ENCODE measurements around the gene OR13H1. TPM values are rescaled to one million over a fixed set of nuclear protein-coding genes. Genes with fewer than 3 reads are reported as not detected.
"Not testable (repeated sequence)": the region's sequence is repeated elsewhere in the genome, so short reads cannot be mapped to it uniquely, and the experiment has no call there.

Gene OR13H1, protein sequence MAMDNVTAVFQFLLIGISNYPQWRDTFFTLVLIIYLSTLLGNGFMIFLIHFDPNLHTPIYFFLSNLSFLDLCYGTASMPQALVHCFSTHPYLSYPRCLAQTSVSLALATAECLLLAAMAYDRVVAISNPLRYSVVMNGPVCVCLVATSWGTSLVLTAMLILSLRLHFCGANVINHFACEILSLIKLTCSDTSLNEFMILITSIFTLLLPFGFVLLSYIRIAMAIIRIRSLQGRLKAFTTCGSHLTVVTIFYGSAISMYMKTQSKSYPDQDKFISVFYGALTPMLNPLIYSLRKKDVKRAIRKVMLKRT
- not detected for total RNA-seq

DNA sequence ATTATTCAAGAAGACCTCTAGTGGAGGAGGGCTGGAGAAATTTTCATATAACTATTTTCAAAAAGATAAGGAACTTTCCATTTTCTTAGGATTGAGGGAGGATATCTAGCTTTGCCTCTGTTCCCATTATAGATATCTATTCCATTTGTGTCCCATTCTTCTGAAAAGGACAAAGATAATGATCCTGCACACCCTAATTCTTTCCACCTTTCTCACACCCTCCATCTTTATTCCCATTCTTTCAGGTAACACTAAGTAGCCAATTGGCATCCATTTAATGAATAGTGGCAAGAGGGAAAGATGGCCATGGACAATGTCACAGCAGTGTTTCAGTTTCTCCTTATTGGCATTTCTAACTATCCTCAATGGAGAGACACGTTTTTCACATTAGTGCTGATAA, at the start of gene OR13H1:
OR13H1 (plus strand) TSS at position 301 of the 400 bp plus-strand sequence; CDS start at position 301, 0 bp downstream.
- no peaks in the 10 kb centered on the region for H3K27me3 ChIP-seq
- no peaks in the 10 kb centered on the region for H3K4me1 ChIP-seq
- TF ChIP-seq, protein P1, sequence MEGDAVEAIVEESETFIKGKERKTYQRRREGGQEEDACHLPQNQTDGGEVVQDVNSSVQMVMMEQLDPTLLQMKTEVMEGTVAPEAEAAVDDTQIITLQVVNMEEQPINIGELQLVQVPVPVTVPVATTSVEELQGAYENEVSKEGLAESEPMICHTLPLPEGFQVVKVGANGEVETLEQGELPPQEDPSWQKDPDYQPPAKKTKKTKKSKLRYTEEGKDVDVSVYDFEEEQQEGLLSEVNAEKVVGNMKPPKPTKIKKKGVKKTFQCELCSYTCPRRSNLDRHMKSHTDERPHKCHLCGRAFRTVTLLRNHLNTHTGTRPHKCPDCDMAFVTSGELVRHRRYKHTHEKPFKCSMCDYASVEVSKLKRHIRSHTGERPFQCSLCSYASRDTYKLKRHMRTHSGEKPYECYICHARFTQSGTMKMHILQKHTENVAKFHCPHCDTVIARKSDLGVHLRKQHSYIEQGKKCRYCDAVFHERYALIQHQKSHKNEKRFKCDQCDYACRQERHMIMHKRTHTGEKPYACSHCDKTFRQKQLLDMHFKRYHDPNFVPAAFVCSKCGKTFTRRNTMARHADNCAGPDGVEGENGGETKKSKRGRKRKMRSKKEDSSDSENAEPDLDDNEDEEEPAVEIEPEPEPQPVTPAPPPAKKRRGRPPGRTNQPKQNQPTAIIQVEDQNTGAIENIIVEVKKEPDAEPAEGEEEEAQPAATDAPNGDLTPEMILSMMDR (IDR thresholded peaks at IDR 0.05): no peak
- no peak within 1 kb of the TSS for H3K4me3 ChIP-seq
- no peaks in the 10 kb centered on the region for H3K36me3 ChIP-seq
- H3K9me3 ChIP-seq: no peaks in the 10 kb centered on the region
- no peak for DNase-seq (ENCODE audit: low spot score)
- no peak within 1 kb of the TSS for H3K27ac ChIP-seq

DNA sequence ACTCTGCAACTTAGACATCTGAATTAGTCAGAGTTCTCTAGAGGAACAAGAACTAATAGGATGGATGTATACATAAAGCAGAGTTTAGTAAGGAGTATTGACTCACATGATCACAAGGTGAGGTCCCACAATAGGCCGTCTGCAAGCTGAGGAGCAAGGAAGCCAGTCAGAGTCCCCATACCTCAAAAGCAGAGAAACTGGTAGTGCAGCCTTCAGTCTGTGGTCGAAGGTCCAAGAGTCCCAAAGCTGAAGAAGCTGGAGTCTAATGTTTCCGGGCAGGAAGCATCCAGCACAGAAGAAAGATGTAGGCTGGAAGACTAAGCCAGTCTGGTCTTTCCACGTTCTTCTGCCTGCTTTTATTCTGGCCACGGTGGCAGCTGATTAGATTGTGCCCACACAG, 42.3 kb upstream of the OR13H1 start:
- H3K9me3 ChIP-seq; H3K4me3 ChIP-seq; H3K27me3 ChIP-seq; H3K4me1 ChIP-seq; DNase-seq (ENCODE audit: low spot score); H3K36me3 ChIP-seq; H3K27ac ChIP-seq: not testable (repeated sequence)

DNA sequence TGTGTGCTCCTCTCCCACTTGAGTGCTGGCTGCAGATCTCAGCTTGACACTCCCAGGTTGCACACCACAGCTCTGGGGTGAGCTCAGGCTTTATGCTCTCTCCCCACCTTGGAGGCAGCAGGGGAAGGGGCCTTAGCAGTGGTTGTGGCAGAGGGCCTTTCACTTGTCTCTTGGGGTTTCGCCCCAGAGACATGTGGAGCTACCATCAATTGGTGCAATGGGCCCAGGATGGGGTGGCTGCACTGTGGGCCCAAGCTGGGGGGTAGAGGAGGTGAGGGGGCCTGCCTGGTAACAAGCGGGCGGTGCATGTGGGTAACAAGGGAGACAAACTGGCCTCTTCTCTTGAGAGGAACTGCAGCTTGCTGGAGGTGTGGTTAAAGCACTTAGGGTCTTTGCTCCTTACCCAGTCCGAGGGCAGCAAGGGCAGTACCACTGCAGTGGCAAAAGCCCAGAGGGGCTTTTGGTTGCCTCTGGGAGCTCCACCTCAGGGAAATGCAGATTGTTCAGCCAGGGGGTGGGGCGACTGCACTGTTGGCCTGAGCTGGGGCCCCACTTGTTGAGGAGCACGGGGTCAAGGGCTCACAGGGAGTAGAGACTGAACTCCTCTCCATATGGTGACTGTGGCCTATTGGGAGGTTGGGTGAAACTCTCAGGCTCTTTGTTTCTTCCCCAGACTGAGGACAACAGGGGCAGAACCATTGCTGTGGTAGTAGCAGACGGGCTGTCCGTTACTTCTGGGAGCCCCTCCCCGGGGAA, 30.5 kb upstream of the OR13H1 start:
- no peak for DNase-seq (ENCODE audit: low spot score)
- H3K4me3 ChIP-seq: no peak overlapping the region
- H3K27ac ChIP-seq: no peak overlapping the region
- H3K4me1 ChIP-seq: no peaks in the 10 kb centered on the region
- TF ChIP-seq, protein P1 (IDR thresholded peaks at IDR 0.05): no peak
- H3K36me3 ChIP-seq: no peaks in the 10 kb centered on the region
- H3K27me3 ChIP-seq: no peaks in the 10 kb centered on the region
- H3K9me3 ChIP-seq: peaks cover 0 to 10% of the 10 kb centered on the region in 2 donors

DNA sequence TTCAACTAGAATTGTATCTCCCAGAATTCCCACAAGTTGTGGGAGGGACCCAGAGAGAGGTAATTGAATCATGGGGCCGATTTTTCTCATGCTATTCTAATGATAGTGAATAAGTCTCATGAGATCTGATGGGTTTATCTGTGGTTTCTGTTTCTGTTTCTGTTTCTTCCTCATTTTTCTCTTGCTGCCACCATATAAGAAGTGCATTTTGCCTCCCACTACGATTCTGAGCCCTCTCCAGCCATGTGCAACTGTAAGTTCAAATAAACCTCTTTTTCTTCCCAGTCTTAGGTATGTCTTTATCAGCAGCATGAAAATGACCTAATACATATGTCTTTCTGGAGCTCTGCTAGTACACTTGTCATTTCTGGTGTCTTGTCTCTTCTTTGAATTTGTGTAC, 22.1 kb upstream of the OR13H1 start:
- no peak for DNase-seq (ENCODE audit: low spot score)
- TF ChIP-seq, protein P1 (IDR thresholded peaks at IDR 0.05): no peak
- Histone ChIP-seq H3K9me3 (peaks cover 0 to 10% of the 10 kb centered on the region in 2 donors), H3K27me3 (no peaks in the 10 kb centered on the region), H3K4me1 (no peaks in the 10 kb centered on the region), H3K36me3 (no peaks in the 10 kb centered on the region), H3K27ac (no peak overlapping the region), H3K4me3 (no peak overlapping the region)

DNA sequence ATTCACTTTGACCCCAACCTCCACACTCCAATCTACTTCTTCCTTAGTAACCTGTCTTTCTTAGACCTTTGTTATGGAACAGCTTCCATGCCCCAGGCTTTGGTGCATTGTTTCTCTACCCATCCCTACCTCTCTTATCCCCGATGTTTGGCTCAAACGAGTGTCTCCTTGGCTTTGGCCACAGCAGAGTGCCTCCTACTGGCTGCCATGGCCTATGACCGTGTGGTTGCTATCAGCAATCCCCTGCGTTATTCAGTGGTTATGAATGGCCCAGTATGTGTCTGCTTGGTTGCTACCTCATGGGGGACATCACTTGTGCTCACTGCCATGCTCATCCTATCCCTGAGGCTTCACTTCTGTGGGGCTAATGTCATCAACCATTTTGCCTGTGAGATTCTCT, 344 bp downstream of the OR13H1 start:
- no peaks in the 10 kb centered on the region for H3K9me3 ChIP-seq
- H3K4me3 ChIP-seq: no peak overlapping the region
- DNase-seq (ENCODE audit: low spot score): no peak
- no peaks in the 10 kb centered on the region for H3K36me3 ChIP-seq
- TF ChIP-seq, protein P1 (IDR thresholded peaks at IDR 0.05): no peak
- H3K27ac ChIP-seq: no peak overlapping the region
- H3K4me1 ChIP-seq: no peaks in the 10 kb centered on the region
- no peaks in the 10 kb centered on the region for H3K27me3 ChIP-seq

DNA sequence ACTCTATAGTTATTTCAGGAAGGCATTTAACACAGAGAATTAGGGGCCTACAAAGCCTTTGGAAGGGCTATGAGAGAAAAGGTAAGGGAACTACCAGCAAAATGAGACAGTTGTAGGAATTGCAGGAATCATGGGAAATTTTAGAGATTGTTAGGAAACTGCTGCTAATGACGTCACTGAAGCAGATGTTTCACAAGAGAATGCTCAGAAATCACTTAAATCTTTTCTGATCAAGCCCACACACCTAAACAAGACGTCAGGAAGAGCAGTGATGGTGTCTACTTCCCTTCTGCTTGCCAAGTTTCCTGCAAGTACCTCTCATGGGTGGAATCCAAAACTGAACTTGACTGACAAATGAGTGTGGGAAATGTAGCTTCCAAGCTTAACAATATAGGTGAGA, 5.1 kb downstream of the OR13H1 start:
- Histone ChIP-seq H3K36me3 (no peaks in the 10 kb centered on the region), H3K9me3 (no peaks in the 10 kb centered on the region), H3K4me3 (no peak overlapping the region), H3K4me1 (no peaks in the 10 kb centered on the region), H3K27me3 (no peaks in the 10 kb centered on the region), H3K27ac (no peak overlapping the region)
- TF ChIP-seq, protein P1 (IDR thresholded peaks at IDR 0.05): no peak
- no peak for DNase-seq (ENCODE audit: low spot score)

DNA sequence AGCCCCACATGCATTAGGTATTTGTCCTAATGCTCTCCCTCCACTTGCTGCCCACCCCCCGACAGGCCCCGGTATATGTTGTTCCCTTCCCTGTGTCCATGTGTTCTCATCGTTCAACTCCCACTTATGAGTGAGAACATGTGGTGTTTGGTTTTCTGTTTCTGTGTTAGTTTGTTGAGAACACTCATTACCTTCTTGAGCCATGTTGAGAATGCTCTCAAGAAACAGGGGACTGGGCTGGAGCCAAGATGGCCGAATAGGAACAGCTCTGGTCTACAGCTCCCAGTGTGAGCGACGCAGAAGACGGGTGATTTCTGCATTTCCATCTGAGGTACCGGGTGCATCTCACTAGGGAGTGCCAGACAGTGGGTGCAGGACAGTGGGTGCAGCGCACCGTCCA, 8.6 kb downstream of the OR13H1 start:
- not testable (repeated sequence) for H3K9me3 ChIP-seq; DNase-seq (ENCODE audit: low spot score); H3K36me3 ChIP-seq; H3K27me3 ChIP-seq; H3K4me3 ChIP-seq; H3K4me1 ChIP-seq; H3K27ac ChIP-seq
